Measurements from ENCODE around the gene PAX5. TPM values are rescaled to one million over a fixed set of nuclear protein-coding genes. Genes with fewer than 3 reads are reported as not detected.
A peak's percentile ranks its signal among the peaks of the same experiment; 100 is the strongest.

Gene PAX5
- total RNA-seq, 4 donors from 2014 or later, result not detected

- 51 to 65% methylated on average over 4 of the region's 4 CpGs for WGBS, 2 donors
- Histone ChIP-seq H3K4me3 (no peak overlapping the region), H3K36me3 (no peaks in the 10 kb centered on the region), H3K27ac (no peak overlapping the region), H3K4me1 (no peaks in the 10 kb centered on the region), H3K27me3 (no peaks in the 10 kb centered on the region), H3K9me3 (peaks cover 0 to 7% (median 0%) of the 10 kb centered on the region in 4 donors)
- TF ChIP-seq POLR2A (IDR thresholded peaks at IDR 0.05) (no peak), EP300 (IDR thresholded peaks at IDR 0.05) (no peak)
- TF ChIP-seq, protein P1, sequence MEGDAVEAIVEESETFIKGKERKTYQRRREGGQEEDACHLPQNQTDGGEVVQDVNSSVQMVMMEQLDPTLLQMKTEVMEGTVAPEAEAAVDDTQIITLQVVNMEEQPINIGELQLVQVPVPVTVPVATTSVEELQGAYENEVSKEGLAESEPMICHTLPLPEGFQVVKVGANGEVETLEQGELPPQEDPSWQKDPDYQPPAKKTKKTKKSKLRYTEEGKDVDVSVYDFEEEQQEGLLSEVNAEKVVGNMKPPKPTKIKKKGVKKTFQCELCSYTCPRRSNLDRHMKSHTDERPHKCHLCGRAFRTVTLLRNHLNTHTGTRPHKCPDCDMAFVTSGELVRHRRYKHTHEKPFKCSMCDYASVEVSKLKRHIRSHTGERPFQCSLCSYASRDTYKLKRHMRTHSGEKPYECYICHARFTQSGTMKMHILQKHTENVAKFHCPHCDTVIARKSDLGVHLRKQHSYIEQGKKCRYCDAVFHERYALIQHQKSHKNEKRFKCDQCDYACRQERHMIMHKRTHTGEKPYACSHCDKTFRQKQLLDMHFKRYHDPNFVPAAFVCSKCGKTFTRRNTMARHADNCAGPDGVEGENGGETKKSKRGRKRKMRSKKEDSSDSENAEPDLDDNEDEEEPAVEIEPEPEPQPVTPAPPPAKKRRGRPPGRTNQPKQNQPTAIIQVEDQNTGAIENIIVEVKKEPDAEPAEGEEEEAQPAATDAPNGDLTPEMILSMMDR (IDR thresholded peaks at IDR 0.05), result no peak
- DNase-seq (ENCODE audit: low spot score in 2 of 2), result no peak
Observed at GRCh38 chr9:36808251-36808650, 225.8 kb downstream of the PAX5 start.

DNA sequence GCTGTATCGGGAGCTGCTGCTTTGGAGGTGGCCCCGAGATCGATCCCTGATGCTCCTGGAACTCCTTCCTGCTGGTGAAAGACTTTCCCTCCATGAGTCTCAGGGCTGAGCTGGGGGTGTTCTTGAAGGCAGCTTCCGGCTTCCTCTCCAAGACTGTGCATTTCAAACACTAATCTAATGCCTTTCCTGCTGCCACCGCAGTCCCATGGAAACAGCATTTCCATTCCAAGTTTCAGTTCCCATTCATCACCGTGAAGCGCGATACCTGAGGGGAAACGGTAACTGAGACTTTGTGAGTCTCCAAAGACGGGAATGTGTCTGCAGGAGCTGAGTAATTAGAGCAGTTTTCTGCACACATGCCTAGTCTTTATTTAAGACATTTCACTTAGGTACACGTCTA, 230.1 kb downstream of the PAX5 start:
- DNase-seq (ENCODE audit: low spot score in 2 of 2), result no peak
- H3K27ac ChIP-seq, result no peak overlapping the region
- no peak overlapping the region for H3K4me3 ChIP-seq
- WGBS, 2 donors, result 51 to 65% methylated on average over 11 of the region's 11 CpGs
- peaks cover 0 to 12% (median 0%) of the 10 kb centered on the region in 4 donors for H3K4me1 ChIP-seq
- no peaks in the 10 kb centered on the region for H3K9me3 ChIP-seq
- no peaks in the 10 kb centered on the region for H3K27me3 ChIP-seq
- no peaks in the 10 kb centered on the region for H3K36me3 ChIP-seq
- TF ChIP-seq, protein P1 (IDR thresholded peaks at IDR 0.05), result no peak
- TF ChIP-seq POLR2A (IDR thresholded peaks at IDR 0.05), result no peak
- no peak for TF ChIP-seq EP300 (IDR thresholded peaks at IDR 0.05)

GRCh38 chr9:36802201-36802920, 231.7 kb downstream of the PAX5 start:
- WGBS, 2 donors, result 25 to 31% methylated on average over 15 of the region's 15 CpGs
- no peak overlapping the region for H3K27ac ChIP-seq
- H3K27me3 ChIP-seq, result no peaks in the 10 kb centered on the region
- peak; percentile 12 to 33 for DNase-seq (ENCODE audit: low spot score in 2 of 2)
- peaks cover 0 to 12% (median 0%) of the 10 kb centered on the region in 4 donors for H3K4me1 ChIP-seq
- no peaks in the 10 kb centered on the region for H3K9me3 ChIP-seq
- no peaks in the 10 kb centered on the region for H3K36me3 ChIP-seq
- TF ChIP-seq EP300 (IDR thresholded peaks at IDR 0.05) (no peak), POLR2A (IDR thresholded peaks at IDR 0.05) (no peak)
- TF ChIP-seq, protein P1 (IDR thresholded peaks at IDR 0.05), result no peak
- H3K4me3 ChIP-seq, result no peak overlapping the region

DNA sequence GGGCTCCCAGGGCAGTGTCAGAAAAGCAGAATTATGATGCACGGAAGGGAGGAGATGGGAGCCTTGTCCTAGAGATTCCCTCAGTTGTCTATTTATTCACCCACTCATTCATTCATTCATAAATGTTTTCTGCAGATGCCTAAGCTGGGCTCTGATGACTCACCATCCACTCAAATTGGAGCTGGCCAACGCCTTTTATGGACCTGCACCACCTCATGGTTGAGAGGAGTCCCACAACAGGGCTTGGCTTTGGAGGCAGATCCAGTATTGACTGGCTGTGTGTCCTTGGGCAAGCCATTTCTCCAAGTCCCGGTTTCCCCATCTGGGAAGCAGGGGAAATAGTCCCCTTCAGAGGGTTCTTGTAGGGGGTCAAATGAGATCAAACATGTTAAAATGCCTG, 233.6 kb downstream of the PAX5 start:
- Histone ChIP-seq H3K4me3 (no peak overlapping the region), H3K27ac (no peak overlapping the region), H3K27me3 (no peaks in the 10 kb centered on the region), H3K36me3 (no peaks in the 10 kb centered on the region), H3K9me3 (no peaks in the 10 kb centered on the region), H3K4me1 (peaks cover 0 to 12% (median 0%) of the 10 kb centered on the region in 4 donors)
- DNase-seq (ENCODE audit: low spot score in 2 of 2), result no peak
- TF ChIP-seq EP300 (IDR thresholded peaks at IDR 0.05) (no peak), POLR2A (IDR thresholded peaks at IDR 0.05) (no peak)
- TF ChIP-seq, protein P1 (IDR thresholded peaks at IDR 0.05), result no peak
- WGBS, 2 donors, result 80 to 82% methylated on average over 3 of the region's 3 CpGs

GRCh38 chr9:36798350-36799065, 235.6 kb downstream of the PAX5 start:
- H3K4me1 ChIP-seq, result peaks cover 0 to 12% (median 0%) of the 10 kb centered on the region in 4 donors
- peaks cover 0 to 9% (median 0%) of the 10 kb centered on the region in 4 donors for H3K9me3 ChIP-seq
- H3K4me3 ChIP-seq, result no peak overlapping the region
- TF ChIP-seq POLR2A (IDR thresholded peaks at IDR 0.05) (no peak), EP300 (IDR thresholded peaks at IDR 0.05) (no peak)
- TF ChIP-seq, protein P1 (IDR thresholded peaks at IDR 0.05), result no peak
- no peaks in the 10 kb centered on the region for H3K36me3 ChIP-seq
- no peak for DNase-seq (ENCODE audit: low spot score in 2 of 2)
- H3K27ac ChIP-seq, result no peak overlapping the region
- 52 to 56% methylated on average over 6 of the region's 6 CpGs for WGBS, 2 donors
- no peaks in the 10 kb centered on the region for H3K27me3 ChIP-seq
